BLaER1 (cell line): ENCODE data around the gene TSACC.
"Not testable (repeated sequence)": the region's sequence is repeated elsewhere in the genome, so short reads cannot be mapped to it uniquely, and the experiment has no call there.

Experiments
- H3K27ac ChIP-seq: shearing (Covaris generic); formaldehyde crosslinking; 2 replicates; pipeline ENCODE4 v1.8.1; 2022
- H3K27me3 ChIP-seq: shearing (Covaris generic); formaldehyde crosslinking; 2 replicates; pipeline ENCODE4 v1.8.1; 2022
- H3K36me3 ChIP-seq: shearing (Covaris generic); formaldehyde crosslinking; 2 replicates; pipeline ENCODE4 v1.8.1; 2022
- H3K4me1 ChIP-seq: shearing (Covaris generic); formaldehyde crosslinking; 2 replicates; pipeline ENCODE4 v1.8.1; 2022
- H3K4me2 ChIP-seq: shearing (Covaris generic); formaldehyde crosslinking; 2 replicates; pipeline ENCODE4 v1.8.1; 2022
- H3K4me3 ChIP-seq: shearing (Covaris generic); formaldehyde crosslinking; 2 replicates; pipeline ENCODE4 v1.8.1; 2022
- H3K9ac ChIP-seq: shearing (Covaris generic); formaldehyde crosslinking; 2 replicates; pipeline ENCODE4 v1.8.1; 2022
- H3K9me3 ChIP-seq: shearing (Covaris generic); formaldehyde crosslinking; 2 replicates; pipeline ENCODE4 v1.8.1; 2022
- H4K20me1 ChIP-seq: shearing (Covaris generic); formaldehyde crosslinking; 2 replicates; pipeline ENCODE4 v1.8.1; 2022
- Cebpa-rat ChIP-seq: shearing (Covaris generic); IDR thresholded peaks from 2 replicates; pipeline ENCODE4 v1.8.1; 2022

Gene TSACC

GRCh38 chr1:156359973-156360372 is 21.6 kb downstream of the TSACC start:
- Histone ChIP-seq H3K36me3 (no peaks in the 10 kb centered on the region), H3K4me3 (no peak overlapping the region), H4K20me1 (no peaks in the 10 kb centered on the region), H3K27me3 (peaks cover 36% of the 10 kb centered on the region), H3K27ac (no peak overlapping the region), H3K9me3 (no peaks in the 10 kb centered on the region), H3K4me2 (no peak overlapping the region), H3K4me1 (peaks cover 7% of the 10 kb centered on the region; the same call in 1 of the 2 replicates), H3K9ac (no peak overlapping the region)
- TF ChIP-seq Cebpa-rat, result no peak

GRCh38 chr1:156360534-156360933 is 22.2 kb downstream of the TSACC start:
- Histone ChIP-seq H3K36me3 (no peaks in the 10 kb centered on the region), H4K20me1 (no peaks in the 10 kb centered on the region), H3K27ac (no peak overlapping the region), H3K4me1 (peaks cover 7% of the 10 kb centered on the region; the same call in 1 of the 2 replicates), H3K9me3 (no peaks in the 10 kb centered on the region), H3K27me3 (peaks cover 30% of the 10 kb centered on the region), H3K4me2 (no peak overlapping the region), H3K4me3 (no peak overlapping the region), H3K9ac (no peak overlapping the region)
- TF ChIP-seq Cebpa-rat, result no peak

- H3K4me3 ChIP-seq, result no peak overlapping the region
- H3K9me3 ChIP-seq, result no peaks in the 10 kb centered on the region
- H3K4me1 ChIP-seq, result 0 out of 2 replicates have a peak, but pooled peaks cover 6% of the 10 kb centered on the region
- no peaks in the 10 kb centered on the region for H4K20me1 ChIP-seq
- H3K27ac ChIP-seq, result no peak overlapping the region
- no peak overlapping the region for H3K9ac ChIP-seq
- no peak overlapping the region for H3K4me2 ChIP-seq
- peaks cover 35% of the 10 kb centered on the region for H3K27me3 ChIP-seq
- no peak for TF ChIP-seq Cebpa-rat
- H3K36me3 ChIP-seq, result no peaks in the 10 kb centered on the region
Measured at GRCh38 chr1:156365754-156366153, 27.4 kb downstream of the TSACC start.

- H4K20me1 ChIP-seq, result no peaks in the 10 kb centered on the region
- no peaks in the 10 kb centered on the region for H3K36me3 ChIP-seq
- peaks cover 35% of the 10 kb centered on the region for H3K27me3 ChIP-seq
- 0 out of 2 replicates have a peak, but pooled peaks cover 6% of the 10 kb centered on the region for H3K4me1 ChIP-seq
- H3K4me2 ChIP-seq, result no peak overlapping the region
- H3K4me3 ChIP-seq, result no peak overlapping the region
- no peak overlapping the region for H3K9ac ChIP-seq
- H3K9me3 ChIP-seq, result no peaks in the 10 kb centered on the region
- no peak overlapping the region for H3K27ac ChIP-seq
- no peak for TF ChIP-seq Cebpa-rat
Measured at GRCh38 chr1:156366378-156367166, 28.2 kb downstream of the TSACC start.

- no peak for TF ChIP-seq Cebpa-rat
- peaks cover 35% of the 10 kb centered on the region for H3K27me3 ChIP-seq
- H3K4me3 ChIP-seq, result no peak overlapping the region
- no peak overlapping the region for H3K4me2 ChIP-seq
- no peak overlapping the region for H3K27ac ChIP-seq
- no peaks in the 10 kb centered on the region for H3K9me3 ChIP-seq
- H3K36me3 ChIP-seq, result no peaks in the 10 kb centered on the region
- no peak overlapping the region for H3K9ac ChIP-seq
- H4K20me1 ChIP-seq, result no peaks in the 10 kb centered on the region
- 0 out of 2 replicates have a peak, but pooled peaks cover 6% of the 10 kb centered on the region for H3K4me1 ChIP-seq
Measured at GRCh38 chr1:156367383-156368156, 29.2 kb downstream of the TSACC start.

- Histone ChIP-seq H3K4me3 (no peak overlapping the region), H3K27ac (no peak overlapping the region), H3K4me1 (0 out of 2 replicates have a peak, but pooled peaks cover 6% of the 10 kb centered on the region), H3K27me3 (peaks cover 35% of the 10 kb centered on the region), H3K36me3 (no peaks in the 10 kb centered on the region), H3K9ac (no peak overlapping the region), H3K9me3 (no peaks in the 10 kb centered on the region), H4K20me1 (no peaks in the 10 kb centered on the region), H3K4me2 (no peak overlapping the region)
- TF ChIP-seq Cebpa-rat, result no peak
Measured at GRCh38 chr1:156368157-156368658, 29.9 kb downstream of the TSACC start.

GRCh38 chr1:156368889-156369684 is 30.8 kb downstream of the TSACC start, which contains the start of gene RHBG:
RHBG (plus strand) TSS chr1:156369211; CDS start chr1:156369250, 39 bp downstream.
- H3K9me3 ChIP-seq, result no peaks in the 10 kb centered on the region
- H3K36me3 ChIP-seq, result no peaks in the 10 kb centered on the region
- no peak within 1 kb of the TSS for H3K9ac ChIP-seq
- 0 out of 2 replicates have a peak, but pooled peaks cover 6% of the 10 kb centered on the region for H3K4me1 ChIP-seq
- H3K27ac ChIP-seq, result no peak within 1 kb of the TSS
- H3K4me3 ChIP-seq, result no peak within 1 kb of the TSS
- H3K27me3 ChIP-seq, result peaks cover 35% of the 10 kb centered on the region
- TF ChIP-seq Cebpa-rat, result no peak
- H3K4me2 ChIP-seq, result no peak within 1 kb of the TSS
- H4K20me1 ChIP-seq, result no peaks in the 10 kb centered on the region

- H3K27me3 ChIP-seq, result peaks cover 35% of the 10 kb centered on the region
- H3K27ac ChIP-seq, H3K4me2 ChIP-seq, H3K36me3 ChIP-seq, H4K20me1 ChIP-seq, H3K4me3 ChIP-seq, H3K4me1 ChIP-seq, H3K9ac ChIP-seq, H3K9me3 ChIP-seq: not testable (repeated sequence)
Measured at GRCh38 chr1:156369685-156370286, 31.5 kb downstream of the TSACC start.
